Neuron (in vitro differentiated cells): Measurements from ENCODE around the gene RAPGEF1.

Experiments used
- H2AFZ ChIP-seq: one replicate; pipeline ENCODE4 v1.6.1; 2013; ENCODE audit warnings: low read depth, mild to moderate bottlenecking, inconsistent platforms, low read length, moderate library complexity
- H3K27me3 ChIP-seq: one replicate; pipeline ENCODE4 v1.6.1; 2013; ENCODE audit warnings: low read length; ENCODE audit not compliant: insufficient read depth
- H3K36me3 ChIP-seq: one replicate; pipeline ENCODE4 v1.6.1; 2013; ENCODE audit warnings: low read length; ENCODE audit not compliant: insufficient read depth
- H3K4me1 ChIP-seq: one replicate; pipeline ENCODE4 v1.6.1; 2013; ENCODE audit warnings: low read length; ENCODE audit not compliant: insufficient read depth
- H3K4me3 ChIP-seq: 2 replicates; pipeline ENCODE4 v1.5.1; 2013; ENCODE audit warnings: mild to moderate bottlenecking, low read length, moderate library complexity
- H3K9me3 ChIP-seq: one replicate; pipeline ENCODE4 v1.6.1; 2013; ENCODE audit warnings: low read length

The RAPGEF1 gene

DNA sequence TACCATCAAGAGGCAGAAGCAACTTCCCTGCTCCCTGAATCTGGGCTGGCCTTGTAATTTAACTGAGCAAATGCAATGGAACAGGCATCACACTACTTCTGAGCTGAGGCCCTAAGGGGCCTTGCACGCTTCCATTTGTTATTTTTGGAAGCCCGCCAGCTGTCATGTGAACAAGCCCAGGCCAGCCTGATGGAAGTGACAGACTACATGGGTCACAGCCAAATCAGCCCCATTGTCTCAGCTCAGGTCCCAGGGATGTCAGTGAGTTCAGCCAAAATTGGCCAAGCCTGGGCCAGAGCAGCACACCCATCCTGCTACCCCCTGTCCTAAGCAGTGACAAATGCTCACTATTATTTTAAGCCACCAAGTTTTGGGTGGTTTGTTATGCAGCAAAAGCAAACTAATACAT, 121.8 kb downstream of the RAPGEF1 start:
- Histone ChIP-seq H3K36me3 (peaks cover 65% of the 10 kb centered on the region), H3K4me3 (no peak overlapping the region), H3K27me3 (no peaks in the 10 kb centered on the region), H3K4me1 (no peaks in the 10 kb centered on the region), H2AFZ (no peak overlapping the region), H3K9me3 (no peaks in the 10 kb centered on the region)

DNA sequence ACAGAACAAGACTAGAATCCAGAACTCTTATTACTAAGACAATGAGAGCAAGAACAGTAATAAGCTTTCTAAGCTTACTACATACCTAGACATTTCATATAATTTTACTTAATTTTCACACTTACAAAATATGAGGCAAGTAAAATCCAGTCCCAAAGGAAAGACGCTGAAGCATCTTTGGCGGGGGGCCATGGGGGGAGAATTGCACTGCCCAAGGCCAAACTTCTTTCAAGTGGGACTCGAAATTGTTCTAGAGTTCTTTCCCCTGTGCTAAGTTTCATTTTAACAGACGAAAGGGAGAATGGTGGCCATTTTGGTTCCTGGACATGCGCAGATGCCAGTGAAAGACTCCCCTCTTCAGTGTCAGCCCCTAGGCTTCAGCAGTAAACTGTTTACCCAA, 122.3 kb downstream of the RAPGEF1 start:
- Histone ChIP-seq H3K4me3 (no peak overlapping the region), H3K4me1 (no peaks in the 10 kb centered on the region), H2AFZ (no peak overlapping the region), H3K36me3 (peaks cover 62% of the 10 kb centered on the region), H3K27me3 (no peaks in the 10 kb centered on the region), H3K9me3 (no peaks in the 10 kb centered on the region)

DNA sequence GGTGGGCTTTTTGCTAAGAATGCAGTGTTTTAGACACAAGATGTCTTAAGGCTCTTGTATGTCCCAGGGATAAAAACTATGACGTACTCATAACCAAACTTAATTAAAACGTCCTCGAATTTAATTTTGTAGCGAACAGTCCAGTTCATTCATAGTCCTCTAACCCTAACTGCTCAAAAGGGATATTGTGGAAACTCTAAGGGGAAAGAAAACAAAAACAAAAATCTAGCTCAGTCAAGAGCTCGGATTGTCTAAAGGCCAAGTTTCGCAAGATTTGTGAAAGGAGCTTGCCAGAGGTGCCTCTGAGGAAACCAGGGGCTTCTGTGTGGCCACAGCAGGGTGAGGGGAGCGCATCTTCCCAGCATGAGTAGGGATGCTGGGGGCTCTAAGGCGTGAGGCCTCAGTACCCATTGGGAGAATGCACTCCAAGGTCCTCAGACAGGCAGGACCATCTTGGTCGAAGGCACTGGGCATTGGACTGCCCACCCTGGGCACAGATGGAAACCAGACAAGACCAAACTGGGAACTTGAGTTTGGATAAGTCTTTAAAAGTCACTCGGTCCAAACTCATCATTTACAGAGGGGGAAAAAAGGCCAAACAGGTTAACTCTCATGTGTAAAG, 122.8 kb downstream of the RAPGEF1 start:
- H3K9me3 ChIP-seq = no peaks in the 10 kb centered on the region
- no peak overlapping the region for H2AFZ ChIP-seq
- no peaks in the 10 kb centered on the region for H3K4me1 ChIP-seq
- peaks cover 61% of the 10 kb centered on the region for H3K36me3 ChIP-seq
- H3K4me3 ChIP-seq = no peak overlapping the region
- no peaks in the 10 kb centered on the region for H3K27me3 ChIP-seq

- Histone ChIP-seq H2AFZ (no peak overlapping the region), H3K4me1 (no peaks in the 10 kb centered on the region), H3K36me3 (peaks cover 40% of the 10 kb centered on the region), H3K27me3 (no peaks in the 10 kb centered on the region), H3K4me3 (no peak overlapping the region), H3K9me3 (no peaks in the 10 kb centered on the region)
These were observed 125.4 kb downstream of the RAPGEF1 start for GRCh38 chr9:131614340-131614915.

DNA sequence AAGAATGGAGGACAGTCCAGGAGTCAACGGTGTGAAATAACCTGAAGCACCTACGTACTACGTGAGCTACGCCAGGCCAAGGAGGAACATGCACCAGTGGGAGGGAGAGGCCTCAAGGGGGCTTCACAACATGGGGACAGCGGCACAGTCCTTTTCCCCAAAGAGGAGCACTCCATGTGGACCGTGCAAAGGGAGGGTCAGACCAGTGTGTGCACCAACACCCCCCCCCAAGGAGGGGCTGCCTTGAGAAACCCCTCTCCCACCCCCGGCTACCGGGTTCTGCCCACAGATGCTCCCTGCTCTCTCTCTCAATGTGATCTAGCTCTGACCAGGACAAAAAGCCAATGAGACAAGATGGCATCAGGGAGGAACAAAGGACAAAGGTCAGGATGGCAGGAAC, 126.0 kb downstream of the RAPGEF1 start:
- H3K27me3 ChIP-seq = no peaks in the 10 kb centered on the region
- peaks cover 35% of the 10 kb centered on the region for H3K36me3 ChIP-seq
- no peaks in the 10 kb centered on the region for H3K4me1 ChIP-seq
- no peaks in the 10 kb centered on the region for H3K9me3 ChIP-seq
- H2AFZ ChIP-seq = no peak overlapping the region
- H3K4me3 ChIP-seq = no peak overlapping the region

DNA sequence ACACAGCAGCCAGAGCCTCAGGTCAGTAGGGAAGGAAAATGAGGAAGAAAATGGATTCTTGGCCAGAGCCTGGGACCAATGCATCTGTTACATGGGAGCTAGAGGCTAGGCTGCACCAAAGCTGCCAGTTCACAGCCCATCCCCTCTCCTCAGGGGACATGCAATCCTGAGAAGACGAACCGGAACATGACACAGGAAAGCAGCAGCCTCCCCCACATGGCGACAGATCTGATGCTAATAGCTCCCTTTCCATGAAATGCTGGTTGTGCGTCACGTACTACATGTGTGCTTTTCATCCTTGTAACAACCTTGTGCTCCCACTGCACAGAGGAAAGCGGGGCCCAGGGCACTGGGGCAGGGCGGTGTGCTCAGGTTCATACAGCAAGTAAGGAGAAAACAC, 127.0 kb downstream of the RAPGEF1 start:
- H3K9me3 ChIP-seq = no peaks in the 10 kb centered on the region
- no peak overlapping the region for H2AFZ ChIP-seq
- H3K4me3 ChIP-seq = no peak overlapping the region
- no peaks in the 10 kb centered on the region for H3K27me3 ChIP-seq
- peaks cover 4% of the 10 kb centered on the region for H3K4me1 ChIP-seq
- peaks cover 30% of the 10 kb centered on the region for H3K36me3 ChIP-seq

DNA sequence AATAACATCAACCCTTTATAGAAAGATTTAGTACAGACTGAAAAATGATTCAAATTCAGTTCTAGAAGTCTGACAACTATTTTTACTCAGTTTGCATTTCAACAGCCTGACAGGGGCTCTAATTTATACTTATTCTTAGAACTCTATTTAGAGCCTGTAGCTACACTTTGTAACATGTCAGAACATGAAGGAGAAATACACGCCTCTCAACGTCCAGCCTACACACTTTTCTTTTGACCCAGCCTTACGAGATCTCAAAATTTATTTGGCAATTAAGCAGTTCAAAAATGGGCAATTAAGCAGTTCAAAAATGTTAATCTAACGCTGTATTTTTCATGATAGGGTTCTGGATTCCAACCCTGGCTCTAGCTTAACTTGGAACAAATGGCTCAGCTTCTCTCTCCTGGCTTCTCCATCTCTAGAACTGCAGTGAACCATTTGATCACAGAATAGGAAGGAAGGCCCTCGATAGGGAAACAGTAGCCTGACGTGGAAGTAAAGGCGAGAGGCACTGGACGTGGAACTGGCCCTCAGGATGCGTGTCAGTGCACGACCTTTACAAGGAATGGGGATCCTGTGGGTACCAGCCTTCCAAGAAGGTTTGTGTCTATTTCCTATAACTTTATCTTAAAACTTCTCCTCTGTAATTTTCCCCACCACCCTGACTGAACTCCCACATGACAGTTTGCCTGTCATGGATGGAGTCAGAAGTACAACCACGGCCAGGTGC, 128.1 kb downstream of the RAPGEF1 start:
- Histone ChIP-seq H3K27me3 (no peaks in the 10 kb centered on the region), H3K9me3 (no peaks in the 10 kb centered on the region), H2AFZ (no peak overlapping the region), H3K4me1 (peaks cover 4% of the 10 kb centered on the region), H3K36me3 (peaks cover 30% of the 10 kb centered on the region), H3K4me3 (no peak overlapping the region)

GRCh38 chr9:131610231-131610761, 129.6 kb downstream of the RAPGEF1 start:
- Histone ChIP-seq H3K4me1 (peaks cover 4% of the 10 kb centered on the region), H2AFZ (no peak overlapping the region), H3K9me3 (no peaks in the 10 kb centered on the region), H3K4me3 (no peak overlapping the region), H3K36me3 (peaks cover 22% of the 10 kb centered on the region), H3K27me3 (no peaks in the 10 kb centered on the region)

GRCh38 chr9:131609099-131609830, 130.6 kb downstream of the RAPGEF1 start:
- Histone ChIP-seq H3K9me3 (no peaks in the 10 kb centered on the region), H3K4me1 (peaks cover 4% of the 10 kb centered on the region), H2AFZ (no peak overlapping the region), H3K27me3 (no peaks in the 10 kb centered on the region), H3K4me3 (no peak overlapping the region), H3K36me3 (peaks cover 27% of the 10 kb centered on the region)

- Histone ChIP-seq H3K36me3 (peaks cover 30% of the 10 kb centered on the region), H3K9me3 (no peaks in the 10 kb centered on the region), H3K4me3 (no peak overlapping the region), H3K27me3 (no peaks in the 10 kb centered on the region), H2AFZ (no peak overlapping the region), H3K4me1 (peaks cover 4% of the 10 kb centered on the region)
These were observed 131.3 kb downstream of the RAPGEF1 start for GRCh38 chr9:131608493-131609037.

DNA sequence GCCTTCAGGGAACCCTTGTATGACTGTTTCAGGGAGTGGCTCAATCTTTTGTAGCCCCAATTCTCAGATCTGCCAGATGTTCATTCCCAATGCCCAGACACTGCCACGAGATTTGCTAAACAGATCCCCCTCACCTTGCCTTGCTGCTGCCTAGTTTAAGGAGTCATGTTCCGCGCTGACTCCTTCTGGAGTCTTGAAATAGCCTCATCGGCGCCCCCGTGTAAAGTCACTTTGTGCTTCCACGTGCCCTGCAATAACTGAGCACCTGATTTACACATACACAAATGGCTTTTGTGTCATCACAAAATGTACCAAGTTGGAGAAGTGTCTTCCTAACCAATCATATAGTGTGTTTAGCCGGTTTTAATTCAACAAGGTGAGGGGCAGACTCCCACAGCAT, 132.3 kb downstream of the RAPGEF1 start:
- H3K27me3 ChIP-seq = no peaks in the 10 kb centered on the region
- H3K9me3 ChIP-seq = no peaks in the 10 kb centered on the region
- H3K36me3 ChIP-seq = peaks cover 32% of the 10 kb centered on the region
- peaks cover 4% of the 10 kb centered on the region for H3K4me1 ChIP-seq
- no peak overlapping the region for H3K4me3 ChIP-seq
- no peak overlapping the region for H2AFZ ChIP-seq

- no peak overlapping the region for H3K4me3 ChIP-seq
- H3K9me3 ChIP-seq = no peaks in the 10 kb centered on the region
- H3K36me3 ChIP-seq = peaks cover 34% of the 10 kb centered on the region
- no peaks in the 10 kb centered on the region for H3K27me3 ChIP-seq
- H3K4me1 ChIP-seq = peaks cover 4% of the 10 kb centered on the region
- H2AFZ ChIP-seq = no peak overlapping the region
These were observed 132.8 kb downstream of the RAPGEF1 start for GRCh38 chr9:131606896-131607567.
